OCI-LY7 (cell line): ENCODE measurements around the gene WFDC10B.

Experiments used
- EZH2phosphoT487 ChIP-seq: fragments of 200-600 bp; sonication (generic); IDR thresholded peaks from 2 replicates; pipeline ENCODE4 v1.6.1; 2018; ENCODE audit warnings: low read depth, borderline replicate concordance, mild to moderate bottlenecking, mixed run types, antibody characterized with exemption, low read length, moderate library complexity, mixed read lengths
- TF ChIP-seq, protein P1 (sequence below): fragments of 200-600 bp; sonication (generic); conservative IDR thresholded peaks from 2 replicates; pipeline ENCODE4 v1.5.1; 2014; ENCODE audit warnings: mild to moderate bottlenecking, antibody characterized with exemption, low read length, moderate library complexity, mixed read lengths

DNA sequence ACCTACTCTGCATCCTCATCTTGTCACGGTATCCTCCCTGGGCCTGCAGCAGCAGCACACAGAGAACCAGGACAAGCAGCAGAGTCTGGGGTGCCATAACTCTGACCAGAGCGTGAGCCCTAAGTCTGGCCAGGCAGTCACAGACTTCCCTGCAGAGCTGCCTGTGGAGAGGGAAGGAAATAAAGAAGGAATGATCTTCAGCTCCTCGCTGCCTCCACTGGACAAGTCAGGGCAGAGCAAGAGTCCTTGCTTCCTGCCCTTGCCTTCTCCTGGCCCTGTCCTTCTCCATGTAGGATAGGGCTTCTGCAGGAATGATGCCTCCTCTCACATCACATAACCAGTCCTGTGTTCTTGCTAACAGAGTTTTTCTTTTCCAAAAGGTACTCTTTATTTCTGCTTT lies 18.9 kb downstream of the WFDC10B start:
- TF ChIP-seq, protein P1, sequence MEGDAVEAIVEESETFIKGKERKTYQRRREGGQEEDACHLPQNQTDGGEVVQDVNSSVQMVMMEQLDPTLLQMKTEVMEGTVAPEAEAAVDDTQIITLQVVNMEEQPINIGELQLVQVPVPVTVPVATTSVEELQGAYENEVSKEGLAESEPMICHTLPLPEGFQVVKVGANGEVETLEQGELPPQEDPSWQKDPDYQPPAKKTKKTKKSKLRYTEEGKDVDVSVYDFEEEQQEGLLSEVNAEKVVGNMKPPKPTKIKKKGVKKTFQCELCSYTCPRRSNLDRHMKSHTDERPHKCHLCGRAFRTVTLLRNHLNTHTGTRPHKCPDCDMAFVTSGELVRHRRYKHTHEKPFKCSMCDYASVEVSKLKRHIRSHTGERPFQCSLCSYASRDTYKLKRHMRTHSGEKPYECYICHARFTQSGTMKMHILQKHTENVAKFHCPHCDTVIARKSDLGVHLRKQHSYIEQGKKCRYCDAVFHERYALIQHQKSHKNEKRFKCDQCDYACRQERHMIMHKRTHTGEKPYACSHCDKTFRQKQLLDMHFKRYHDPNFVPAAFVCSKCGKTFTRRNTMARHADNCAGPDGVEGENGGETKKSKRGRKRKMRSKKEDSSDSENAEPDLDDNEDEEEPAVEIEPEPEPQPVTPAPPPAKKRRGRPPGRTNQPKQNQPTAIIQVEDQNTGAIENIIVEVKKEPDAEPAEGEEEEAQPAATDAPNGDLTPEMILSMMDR = no peak
- TF ChIP-seq EZH2phosphoT487 = no peak
